ENCODE data around the gene RPE65.
"Not testable (repeated sequence)": the region's sequence is repeated elsewhere in the genome, so short reads cannot be mapped to it uniquely, and the experiment has no call there.

RPE65 gene

GRCh38 chr1:68453060-68453670, 3.4 kb upstream of the RPE65 start:
- DNase-seq (ENCODE audit: low read depth in 3 of 3): no peak

DNA sequence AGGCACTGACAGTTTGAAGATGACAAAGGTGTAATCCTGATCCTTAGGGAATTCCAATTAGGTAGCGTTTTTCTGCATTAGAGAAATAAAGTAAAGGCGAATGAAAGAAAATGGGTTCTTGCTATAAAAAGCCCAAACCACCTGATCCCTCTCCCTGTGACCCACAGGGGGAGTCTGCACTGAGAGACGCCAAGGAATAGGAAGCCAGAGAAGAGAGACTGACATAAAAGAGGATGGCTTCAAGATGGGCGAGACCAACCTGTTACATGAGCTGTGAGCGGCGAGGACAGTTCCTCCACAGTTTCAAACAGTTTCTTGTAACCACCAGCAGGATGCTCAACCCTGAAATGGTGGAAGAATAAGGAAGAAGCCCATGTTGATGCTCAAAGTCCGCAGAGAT, 1.4 kb downstream of the RPE65 start:
- no peak for DNase-seq (ENCODE audit: low read depth in 3 of 3)

DNA sequence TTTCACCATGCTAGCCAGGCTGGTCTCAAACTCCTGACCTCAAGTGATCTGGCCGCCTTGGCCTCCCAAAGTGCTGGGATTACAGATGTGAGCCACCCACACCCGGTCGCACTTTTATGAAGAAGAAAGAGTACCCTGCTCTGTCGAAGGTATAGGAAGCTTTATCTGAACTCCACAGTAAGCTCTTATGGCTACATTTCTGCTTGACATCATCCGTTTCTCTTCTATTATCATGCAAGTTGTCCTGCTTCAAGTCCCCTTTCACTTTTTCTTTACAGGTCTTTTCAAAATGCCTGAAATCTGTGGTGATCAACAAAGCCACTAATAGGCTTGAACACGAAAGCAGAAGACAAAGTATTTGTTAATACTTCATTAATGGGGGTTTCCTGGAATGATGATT, 4.0 kb downstream of the RPE65 start:
- no peak for DNase-seq (ENCODE audit: low read depth in 3 of 3)

DNA sequence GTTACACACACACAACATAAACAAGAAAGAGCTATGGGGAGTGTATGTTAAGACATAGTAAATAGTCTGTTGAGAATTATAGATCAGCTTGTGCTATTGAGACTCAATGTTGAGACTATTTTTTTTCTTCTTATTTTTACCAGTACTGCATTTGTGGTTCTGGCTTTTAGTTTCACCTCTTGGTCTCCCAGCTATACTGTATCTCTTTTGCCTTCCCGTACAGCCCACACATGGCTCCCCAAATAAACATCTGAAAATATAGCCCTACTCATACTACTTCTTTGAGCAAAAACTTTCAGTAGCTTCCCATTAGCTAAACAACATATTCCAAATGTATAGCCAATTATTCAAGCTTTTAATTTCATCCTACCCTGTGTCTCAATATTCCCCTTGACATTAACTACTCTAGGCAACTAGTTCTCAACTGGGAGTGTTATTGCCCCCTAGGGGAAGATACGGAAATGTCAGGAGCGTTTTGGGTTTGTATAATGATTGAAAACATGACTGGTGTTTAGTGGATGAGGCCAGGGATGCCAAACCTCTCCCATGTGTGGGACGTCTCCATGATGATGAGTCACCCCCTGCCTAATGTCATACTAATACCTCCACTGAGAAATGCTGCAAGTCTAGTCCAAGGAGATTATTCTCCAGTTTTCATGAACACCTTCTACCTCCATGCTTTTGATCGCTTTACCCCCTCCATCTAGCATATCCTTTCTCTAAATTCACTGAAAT, 6.8 kb downstream of the RPE65 start:
- peak in 1 of 3 donors; percentile 1 for DNase-seq (ENCODE audit: low read depth in 3 of 3)

GRCh38 chr1:68442006-68442405, 7.7 kb downstream of the RPE65 start:
- no peak for DNase-seq (ENCODE audit: low read depth in 3 of 3)

GRCh38 chr1:68438310-68438709, 11.4 kb downstream of the RPE65 start:
- no peak for DNase-seq (ENCODE audit: low read depth in 3 of 3)

DNA sequence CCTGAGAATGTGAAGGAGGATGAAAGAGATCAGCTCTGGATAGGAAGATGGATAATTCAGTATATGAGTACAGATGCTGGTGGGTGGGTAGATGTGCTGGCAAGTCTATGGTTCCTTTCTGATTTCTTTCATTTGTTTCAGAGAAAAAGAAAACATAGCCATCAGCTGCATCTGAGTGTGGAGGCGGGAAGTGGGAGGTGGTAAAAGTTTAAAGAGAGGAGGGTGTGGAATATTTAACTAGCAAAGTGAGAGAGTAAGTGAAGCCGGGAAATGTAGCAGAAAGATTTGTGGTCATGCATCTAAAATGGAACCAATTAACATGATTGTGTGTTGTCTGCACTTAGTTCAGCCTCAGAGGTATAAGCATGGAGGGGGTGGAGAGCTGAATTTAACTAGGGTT, 16.4 kb downstream of the RPE65 start:
- no peak for DNase-seq (ENCODE audit: low read depth in 3 of 3)

DNA sequence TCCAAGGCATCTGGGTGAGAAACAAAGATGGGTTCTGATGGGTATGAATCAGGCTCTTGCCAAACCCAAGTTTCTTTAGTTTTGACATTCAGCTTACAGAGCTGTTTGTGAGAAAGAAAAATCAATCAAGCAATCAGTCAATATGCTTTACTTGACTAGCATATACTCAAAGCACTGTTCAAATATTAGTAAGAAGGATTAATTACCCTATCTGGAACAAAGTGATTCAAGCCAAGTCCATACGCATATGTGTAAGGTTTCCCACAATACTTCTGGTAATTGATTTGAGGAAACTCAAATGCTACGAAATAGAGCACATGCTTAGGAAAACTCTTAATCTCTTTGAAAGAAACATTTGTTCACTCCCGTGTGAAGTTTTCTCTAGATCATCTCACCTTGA, 18.7 kb downstream of the RPE65 start:
- DNase-seq (ENCODE audit: low read depth in 3 of 3): no peak

GRCh38 chr1:68429233-68429808, 20.4 kb downstream of the RPE65 start:
- DNase-seq (ENCODE audit: low read depth in 3 of 3): no peak

- DNase-seq (ENCODE audit: low read depth in 3 of 3): no peak
Measured at GRCh38 chr1:68426594-68426993, 23.2 kb downstream of the RPE65 start.

DNA sequence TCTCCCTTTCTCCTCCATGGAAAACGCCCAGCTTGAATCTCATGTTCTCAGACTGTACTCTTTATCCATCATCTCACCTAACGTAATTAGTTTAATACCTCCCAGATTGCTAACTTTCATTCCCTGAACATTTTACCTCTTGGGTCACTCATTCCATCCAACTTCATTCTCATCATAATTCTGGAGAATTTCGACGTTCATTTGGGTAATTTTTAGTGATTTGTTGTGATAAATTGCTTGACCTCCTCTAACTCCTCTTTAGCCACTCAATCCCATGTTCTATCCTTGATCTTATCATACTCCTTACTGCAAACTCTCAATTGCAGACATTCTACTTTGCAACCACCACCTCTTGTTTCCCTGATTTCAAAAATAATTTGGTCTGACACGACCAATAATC, 28.4 kb downstream of the RPE65 start:
- no peak for DNase-seq (ENCODE audit: low read depth in 3 of 3)

DNA sequence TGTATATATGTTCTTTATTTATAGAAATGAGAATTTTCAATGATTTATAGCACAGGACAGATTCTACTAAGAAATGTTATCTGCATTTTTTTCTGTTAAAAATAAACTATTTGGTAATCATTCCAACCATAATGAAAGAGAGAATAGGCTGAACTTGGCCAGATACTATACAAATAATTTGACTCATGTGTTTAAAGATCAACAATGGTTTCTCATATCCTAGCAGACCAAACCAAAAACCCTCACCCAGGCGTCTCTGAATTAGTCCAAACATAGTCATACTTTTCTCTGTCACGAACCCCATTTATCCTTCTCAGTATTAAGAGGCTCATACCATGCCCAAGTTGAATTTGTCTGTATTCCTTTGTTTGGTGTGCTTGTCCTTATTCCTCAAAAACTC, 40.3 kb downstream of the RPE65 start:
- DNase-seq (ENCODE audit: low read depth in 3 of 3): no peak

GRCh38 chr1:68401506-68401905, 48.2 kb downstream of the RPE65 start:
- DNase-seq (ENCODE audit: low read depth in 3 of 3): no peak

DNA sequence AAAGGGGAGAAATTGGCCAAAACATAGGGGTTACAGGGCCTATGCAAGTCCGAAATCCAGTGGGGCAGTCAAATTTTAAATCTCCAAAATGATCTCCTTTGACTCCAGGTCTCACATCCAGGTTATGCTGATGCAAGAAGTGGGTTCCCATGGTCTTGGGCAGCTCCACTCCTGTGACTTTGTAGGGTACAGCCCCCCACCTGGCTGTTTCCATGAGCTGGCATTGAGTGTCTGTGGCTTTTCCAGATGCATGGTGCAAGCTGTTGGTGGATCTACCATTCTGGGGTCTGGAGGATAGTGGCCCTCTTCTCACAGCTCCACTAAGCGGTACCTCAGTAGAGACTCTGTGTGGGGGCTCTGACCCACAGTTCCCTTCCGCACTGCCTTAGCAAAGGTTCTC, 54.2 kb downstream of the RPE65 start:
- not testable (repeated sequence) for DNase-seq (ENCODE audit: low read depth in 3 of 3)

DNA sequence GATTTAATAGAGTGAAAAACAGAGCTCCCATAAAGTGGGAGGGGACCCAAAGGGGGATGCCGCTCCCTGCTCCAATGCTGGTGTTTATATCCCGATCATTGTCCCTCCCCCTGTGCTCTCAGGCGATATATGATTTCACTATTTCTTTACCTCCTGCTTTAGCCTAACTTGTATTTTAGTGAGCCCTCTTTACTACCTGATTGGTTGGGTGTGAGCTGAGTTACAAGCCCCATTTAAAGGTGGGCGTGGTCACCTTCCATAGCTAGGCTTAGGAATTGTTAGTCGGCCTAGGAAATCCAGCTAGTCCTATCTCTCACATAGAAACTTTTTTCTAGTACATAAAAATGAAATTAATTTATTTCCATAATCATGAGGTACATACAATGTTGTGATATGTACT, 57.3 kb downstream of the RPE65 start:
- DNase-seq (ENCODE audit: low read depth in 3 of 3): not testable (repeated sequence)

DNA sequence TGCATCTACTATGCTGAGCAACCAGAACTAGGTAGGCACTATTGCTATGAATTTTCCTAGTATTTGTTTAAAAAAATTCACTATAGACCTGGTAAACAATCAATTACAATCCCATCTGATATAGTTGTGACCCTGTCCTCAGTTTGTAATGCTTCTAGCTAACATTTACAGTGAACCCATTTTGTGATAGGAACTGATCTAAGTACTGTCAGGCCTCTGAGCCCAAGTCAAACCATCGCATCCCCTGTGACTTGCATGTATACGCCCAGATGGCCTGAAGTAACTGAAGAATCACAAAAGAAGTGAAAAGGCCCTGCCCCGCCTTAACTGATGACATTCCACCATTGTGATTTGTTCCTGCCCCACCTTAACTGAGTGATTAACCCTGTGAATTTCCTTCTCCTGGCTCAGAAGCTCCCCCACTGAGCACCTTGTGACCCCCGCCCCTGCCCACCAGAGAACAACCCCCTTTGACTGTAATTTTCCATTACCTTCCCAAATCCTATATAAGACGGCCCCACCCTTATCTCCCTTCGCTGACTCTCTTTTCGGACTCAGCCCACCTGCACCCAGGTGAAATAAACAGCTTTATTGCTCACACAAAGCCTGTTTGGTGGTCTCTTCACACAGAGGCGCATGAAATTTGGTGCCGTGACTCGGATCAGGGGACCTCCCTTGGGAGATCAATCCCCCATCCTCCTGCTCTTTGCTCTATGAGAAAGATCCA, 63.8 kb downstream of the RPE65 start:
- not testable (repeated sequence) for DNase-seq (ENCODE audit: low read depth in 3 of 3)

DNA sequence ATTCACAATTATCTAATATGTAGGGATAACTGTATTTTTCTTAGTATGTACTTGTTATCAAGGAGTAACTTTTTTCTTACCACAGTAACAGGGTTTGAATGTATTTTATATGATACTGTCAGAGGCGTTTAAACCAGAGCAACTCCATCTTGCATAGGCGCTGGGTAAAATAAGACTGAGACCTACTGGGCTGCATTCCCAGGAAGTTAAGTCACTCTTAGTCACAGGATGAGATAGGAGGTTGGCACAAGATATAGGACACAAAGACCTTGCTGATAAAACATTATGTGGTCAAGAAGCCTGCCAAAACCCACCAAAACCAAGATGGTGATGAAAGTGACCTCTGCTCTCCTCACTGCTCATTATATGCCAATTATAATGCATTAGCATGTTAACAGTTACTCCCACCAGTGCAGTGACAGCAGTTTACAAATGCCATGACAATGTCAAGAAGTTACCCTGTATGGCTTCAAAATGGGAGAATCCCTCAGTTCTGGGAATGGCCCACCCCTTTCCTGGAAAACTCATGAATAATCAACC, 64.8 kb downstream of the RPE65 start:
- no peak for DNase-seq (ENCODE audit: low read depth in 3 of 3)

GRCh38 chr1:68384321-68384813, 65.4 kb downstream of the RPE65 start:
- DNase-seq (ENCODE audit: low read depth in 3 of 3): no peak

GRCh38 chr1:68383092-68383491, 66.7 kb downstream of the RPE65 start:
- no peak for DNase-seq (ENCODE audit: low read depth in 3 of 3)

GRCh38 chr1:68379085-68379478, 70.7 kb downstream of the RPE65 start:
- no peak for DNase-seq (ENCODE audit: low read depth in 3 of 3)

Measured in stimulated activated CD4-positive, alpha-beta T cell treated with anti-CD3 and anti-CD28 coated beads, TNF-alpha, amount 100 ng/mL, for 48 hours (primary cell).